Calu3 (cell line): Measurements from ENCODE around the gene INHBA. TPM values are rescaled to one million over a fixed set of nuclear protein-coding genes. Genes with fewer than 3 reads are reported as not detected.

ENCODE experiments used
- BruUV-seq: library from RNA; stranded (reverse); fragments of 400-500 nt; replicated peaks from 2 replicates; lab custom pipeline; 2021; lab: Mats Ljungman, UMichigan
- CTCF ChIA-PET: fragments of 300-600 bp; sonication (Branson Sonifier 250); formaldehyde crosslinking; loops from one replicate; lab custom pipeline; 2022; ENCODE audit warnings: antibody characterized with exemption; lab: Charles Lee
- DNase-seq: peaks from one replicate; pipeline ENCODE4 v3.0.0; 2022
- H3K27ac Mint-ChIP-seq: one replicate; pipeline ENCODE4 v1.8.0; 2022; ENCODE audit warnings: mixed read lengths; ENCODE audit not compliant: unreplicated experiment
- H3K27me3 Mint-ChIP-seq: one replicate; pipeline ENCODE4 v1.8.0; 2022; ENCODE audit warnings: mixed read lengths; ENCODE audit not compliant: unreplicated experiment
- H3K36me3 Mint-ChIP-seq: one replicate; pipeline ENCODE4 v1.8.0; 2022; ENCODE audit warnings: mild to moderate bottlenecking, moderate library complexity, mixed read lengths; ENCODE audit not compliant: insufficient read depth, unreplicated experiment
- H3K4me1 Mint-ChIP-seq: one replicate; pipeline ENCODE4 v1.8.0; 2022; ENCODE audit warnings: mild to moderate bottlenecking, low read depth, mixed read lengths; ENCODE audit not compliant: unreplicated experiment
- H3K4me3 Mint-ChIP-seq: one replicate; pipeline ENCODE4 v1.8.0; 2022; ENCODE audit warnings: mild to moderate bottlenecking, low read depth, moderate library complexity, mixed read lengths; ENCODE audit not compliant: unreplicated experiment
- H3K9me3 Mint-ChIP-seq: one replicate; pipeline ENCODE4 v1.8.0; 2022; ENCODE audit warnings: low read depth, mixed read lengths; ENCODE audit not compliant: unreplicated experiment
- CTCF ChIP-seq: fragments of 200-600 bp; IDR thresholded peaks from one replicate; pipeline ENCODE4 v1.8.0; 2022; ENCODE audit warnings: antibody characterized with exemption; ENCODE audit not compliant: unreplicated experiment
- intact Hi-C: fragments of 100-400 bp; cut with micrococcal nuclease; formaldehyde crosslinking; loops from one replicate; pipeline ENCODE4 v1.10.0; 2022; ENCODE audit not compliant: unreplicated experiment
- total RNA-seq: library from RNA; stranded (reverse); gene quantifications from 2 replicates; pipeline ENCODE4 v1.2.3, GENCODE V29; 2022

INHBA gene
- total RNA-seq, 1 experiment from 2014 or later: 68.9 TPM

- TF ChIP-seq CTCF: peak; percentile 64
- Mint-ChIP-seq H3K9me3 (no peaks in the 10 kb centered on the region), H3K27me3 (no peaks in the 10 kb centered on the region), H3K36me3 (peaks cover 88% of the 10 kb centered on the region), H3K27ac (peak overlapping the region; percentile 18), H3K4me1 (peaks cover 54% of the 10 kb centered on the region), H3K4me3 (no peak overlapping the region)
- intact Hi-C loops: loop anchor here (10.0 kb wide), 2 partner anchors 119 to 219 kb away; no protein-coding TSS in a partner anchor
- no peak for DNase-seq
- no TSS peak for BruUV-seq
- CTCF ChIA-PET: interaction anchor here (1.2 to 3.3 kb wide), 2 partner anchors 586 to 647 kb away, joined by 5 to 14 read pairs; no protein-coding TSS in a partner anchor
These were observed 9.5 kb downstream of the INHBA start for GRCh38 chr7:41693150-41693997.

- CTCF ChIA-PET: interaction anchor here (3.3 kb wide), 1 partner anchor 646 kb away, joined by 14 read pairs; no protein-coding TSS in a partner anchor
- H3K27me3 Mint-ChIP-seq: no peaks in the 10 kb centered on the region
- no peak overlapping the region for H3K27ac Mint-ChIP-seq
- peaks cover 54% of the 10 kb centered on the region for H3K4me1 Mint-ChIP-seq
- TF ChIP-seq CTCF: no peak
- H3K36me3 Mint-ChIP-seq: peaks cover 76% of the 10 kb centered on the region
- no peaks in the 10 kb centered on the region for H3K9me3 Mint-ChIP-seq
- intact Hi-C loops: loop anchor here (10.0 kb wide), 2 partner anchors 117 to 217 kb away; no protein-coding TSS in a partner anchor
- H3K4me3 Mint-ChIP-seq: no peak overlapping the region
- no peak for DNase-seq
- no TSS peak for BruUV-seq
These were observed 10.6 kb downstream of the INHBA start for GRCh38 chr7:41692251-41692650.

DNA sequence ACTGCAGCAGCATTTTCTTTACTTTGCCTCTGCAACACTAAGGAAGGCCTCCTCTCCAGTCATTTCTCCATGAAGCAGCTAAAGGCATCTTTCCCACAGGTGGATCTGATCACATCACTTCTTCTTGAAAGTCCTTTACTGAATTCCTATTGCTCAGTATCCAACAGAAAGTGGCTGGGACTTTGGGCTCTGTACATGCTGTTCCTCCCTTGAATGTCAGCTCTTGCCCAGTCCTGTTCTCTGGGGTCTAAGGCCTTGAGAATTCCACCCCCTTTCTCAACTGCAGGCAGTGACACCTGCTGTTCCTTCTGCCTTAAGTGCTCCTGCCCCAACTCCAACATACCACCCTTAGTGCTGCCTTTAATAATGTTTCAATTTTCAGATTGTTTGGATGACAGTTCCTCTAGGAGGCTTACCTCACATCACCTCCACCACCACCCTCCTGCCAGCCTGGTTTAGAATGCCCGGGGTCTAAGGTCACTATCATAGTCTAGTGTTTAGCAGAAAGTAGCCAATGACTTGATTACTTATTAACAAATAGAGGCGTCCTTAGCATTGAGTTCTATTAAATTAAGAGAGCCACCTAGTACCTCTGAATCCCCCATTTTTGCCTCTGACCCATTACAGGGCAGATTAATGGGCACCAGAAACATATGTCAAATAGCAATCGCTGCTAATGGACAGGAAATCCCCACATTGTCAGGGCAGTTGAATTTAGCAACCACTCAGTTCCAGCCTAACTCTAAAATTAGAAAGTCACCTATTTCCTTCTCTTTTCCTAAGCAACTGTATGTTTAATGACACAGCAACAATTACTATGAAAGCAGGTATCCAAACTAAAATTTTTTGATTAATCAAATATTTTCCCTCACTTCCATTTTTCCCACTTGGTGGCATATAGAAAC, 11.4 kb downstream of the INHBA start:
- Mint-ChIP-seq H3K27ac (peak overlapping the region; percentile 71), H3K9me3 (no peaks in the 10 kb centered on the region), H3K27me3 (no peaks in the 10 kb centered on the region), H3K4me3 (no peak overlapping the region), H3K4me1 (peaks cover 54% of the 10 kb centered on the region), H3K36me3 (peaks cover 71% of the 10 kb centered on the region)
- TF ChIP-seq CTCF: no peak
- BruUV-seq: no TSS peak
- intact Hi-C loops: loop anchor here (10.0 kb wide), 2 partner anchors 117 to 217 kb away; no protein-coding TSS in a partner anchor
- DNase-seq: no peak
- CTCF ChIA-PET: no interaction called here

DNA sequence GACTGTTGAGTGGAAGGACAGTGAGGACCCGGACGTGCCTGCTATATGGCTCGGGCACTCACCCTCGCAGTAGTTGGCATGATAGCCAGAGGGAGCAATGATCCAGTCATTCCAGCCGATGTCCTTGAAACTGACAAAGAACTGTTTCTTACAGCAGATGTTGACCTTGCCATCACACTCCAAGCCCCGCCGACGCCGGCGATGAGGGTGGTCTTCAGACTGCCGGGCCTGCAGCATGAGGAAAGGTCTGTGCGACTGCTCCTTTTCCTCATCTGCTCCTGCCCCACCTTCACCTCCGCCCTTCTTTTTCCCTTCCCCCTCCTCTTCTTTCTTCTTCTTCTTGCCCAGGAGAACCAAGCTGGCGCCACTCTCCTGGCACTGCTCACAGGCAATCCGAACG, 13.1 kb downstream of the INHBA start:
- no peaks in the 10 kb centered on the region for H3K27me3 Mint-ChIP-seq
- H3K4me3 Mint-ChIP-seq: no peak overlapping the region
- no peak for DNase-seq
- no peak for TF ChIP-seq CTCF
- CTCF ChIA-PET: no interaction called here
- no peaks in the 10 kb centered on the region for H3K9me3 Mint-ChIP-seq
- BruUV-seq: no TSS peak
- H3K4me1 Mint-ChIP-seq: peaks cover 39% of the 10 kb centered on the region
- peaks cover 58% of the 10 kb centered on the region for H3K36me3 Mint-ChIP-seq
- H3K27ac Mint-ChIP-seq: peak overlapping the region; percentile 63
- intact Hi-C loops: loop anchor here (10.0 kb wide), 2 partner anchors 115 to 215 kb away; no protein-coding TSS in a partner anchor
